A549 (cell line): ENCODE results near the gene CACNA1E.

Experiments
- CTCF ChIP-seq: fragments of >200 bp; sonication (Bioruptor Twin); formaldehyde crosslinking; IDR thresholded peaks from 3 replicates; pipeline ENCODE4 v1.5.1; 2016
- POLR2A ChIP-seq: IDR thresholded peaks from 2 replicates; pipeline ENCODE4 v1.6.1; 2012; ENCODE audit warnings: mild to moderate bottlenecking, low read length

- no peak for TF ChIP-seq CTCF
- TF ChIP-seq POLR2A: no peak
These were observed 5.0 kb upstream of the CACNA1E start for GRCh38 chr1:181478306-181478705.
